HepG2 (cell line): ENCODE measurements around the gene AKAP8L. TPM values are rescaled to one million over a fixed set of nuclear protein-coding genes. Genes with fewer than 3 reads are reported as not detected.

ENCODE experiments used
- BRD4 ChIP-seq: sonication (generic); formaldehyde crosslinking; IDR thresholded peaks from 2 replicates; pipeline ENCODE4 v1.4.0; 2020; ENCODE audit warnings: missing genetic modification reagents
- EP300 ChIP-seq, 3 experiments: sonication (generic) in 1 of 3; formaldehyde crosslinking in 1 of 3; IDR thresholded peaks; 2 replicates each; pipeline versions ENCODE4 v1.5.1 to v1.6.1; 2011 to 2020; ENCODE audit warnings: low read depth in 2 of 3, low read length in 2 of 3, borderline replicate concordance in 1 of 3, improper control_type of control experiment in 1 of 3, mild to moderate bottlenecking in 1 of 3, missing genetic modification reagents in 1 of 3, moderate library complexity in 1 of 3
- GABPB1 ChIP-seq: IDR thresholded peaks from 2 replicates; pipeline ENCODE4 v1.6.1; 2016; ENCODE audit warnings: mild to moderate bottlenecking, missing genetic modification reagents, moderate library complexity, missing compliant biosample characterization
- GATAD1 ChIP-seq: IDR thresholded peaks from 2 replicates; pipeline ENCODE4 v1.6.1; 2016; ENCODE audit warnings: missing genetic modification reagents, missing compliant biosample characterization
- GTF3A ChIP-seq: sonication (generic); formaldehyde crosslinking; conservative IDR thresholded peaks from 2 replicates; pipeline ENCODE4 v1.4.0; 2020; ENCODE audit warnings: mild to moderate bottlenecking, missing genetic modification reagents
- HDAC2 ChIP-seq: sonication (generic); formaldehyde crosslinking; IDR thresholded peaks from 2 replicates; pipeline ENCODE4 v1.4.0; 2020; ENCODE audit warnings: missing genetic modification reagents
- HNRNPUL1 ChIP-seq: fragments of 200-400 bp; formaldehyde crosslinking; IDR thresholded peaks from 2 replicates; pipeline ENCODE4 v1.6.1; 2017; ENCODE audit warnings: low read depth, mild to moderate bottlenecking, low read length, moderate library complexity
- MYNN ChIP-seq: sonication (generic); formaldehyde crosslinking; IDR thresholded peaks from 2 replicates; pipeline ENCODE4 v1.4.0; 2020; ENCODE audit warnings: mild to moderate bottlenecking, low read depth, missing genetic modification reagents
- PCBP2 ChIP-seq: fragments of 200-400 bp; formaldehyde crosslinking; optimal IDR thresholded peaks from 2 replicates; pipeline ENCODE3; 2018; ENCODE audit warnings: low read length, low read depth; ENCODE audit not compliant: poor library complexity, severe bottlenecking
- RBM22 ChIP-seq: fragments of 200-400 bp; formaldehyde crosslinking; optimal IDR thresholded peaks from 2 replicates; pipeline ENCODE3; 2017; ENCODE audit warnings: mild to moderate bottlenecking, low read length, moderate library complexity
- RFXAP ChIP-seq: sonication (generic); formaldehyde crosslinking; IDR thresholded peaks from 2 replicates; pipeline ENCODE4 v1.4.0; 2020; ENCODE audit warnings: missing genetic modification reagents, borderline replicate concordance
- SIN3B ChIP-seq: fragments of 150-350 bp; IDR thresholded peaks from 2 replicates; pipeline ENCODE4 v1.6.1; 2014; ENCODE audit warnings: low read length
- ZFP1 ChIP-seq: IDR thresholded peaks from 2 replicates; pipeline ENCODE4 v1.6.1; 2016
- ZFX ChIP-seq: sonication (generic); formaldehyde crosslinking; IDR thresholded peaks from 2 replicates; pipeline ENCODE4 v1.4.0; 2020; ENCODE audit warnings: mild to moderate bottlenecking, low read depth, missing genetic modification reagents, moderate library complexity
- ZNF274 ChIP-seq: sonication (generic); formaldehyde crosslinking; IDR thresholded peaks from 2 replicates; pipeline ENCODE4 v1.5.1; 2020; ENCODE audit warnings: mild to moderate bottlenecking, missing genetic modification reagents
- ZNF501 ChIP-seq: sonication (generic); formaldehyde crosslinking; IDR thresholded peaks from 2 replicates; pipeline ENCODE4 v1.5.1; 2020; ENCODE audit warnings: mild to moderate bottlenecking, moderate library complexity, missing genetic modification reagents
- ZNF564 ChIP-seq: sonication (generic); formaldehyde crosslinking; IDR thresholded peaks from 2 replicates; pipeline ENCODE4 v1.8.1; 2023; ENCODE audit warnings: mild to moderate bottlenecking, missing genetic modification reagents
- ZNF720 ChIP-seq: sonication (generic); formaldehyde crosslinking; IDR thresholded peaks from 2 replicates; pipeline ENCODE4 v1.4.0; 2020; ENCODE audit warnings: missing genetic modification reagents
- ZNF782 ChIP-seq: sonication (generic); formaldehyde crosslinking; IDR thresholded peaks from 2 replicates; pipeline ENCODE4 v1.4.0; 2020; ENCODE audit warnings: missing genetic modification reagents, mild to moderate bottlenecking, borderline replicate concordance
- polyA plus RNA-seq, 8 experiments: library from polyadenylated mRNA; depleted of rRNA in 3 of 8; stranded (reverse) in 7 of 8; unstranded in 1 of 8; fragments of >200 nt; fragmentation: Illumina TruSeq in 4 of 8; extraction: Trizol in 4 of 8; gene quantifications; 2 replicates each; pipeline versions ENCODE4 v1.2.1 to v1.2.3, GENCODE V29; 2011 to 2016; ENCODE audit warnings: low read depth in 4 of 8, missing spikeins in 1 of 8, mixed read lengths in 1 of 8; ENCODE audit not compliant: insufficient read depth in 1 of 8
- total RNA-seq, 5 experiments: library from RNA; depleted of rRNA; stranded (reverse); fragments of >200 nt; fragmentation: Illumina TruSeq; extraction: Trizol; gene quantifications; 2 replicates each; pipeline ENCODE4 v1.2.3, GENCODE V29; 2016; ENCODE audit warnings: low read depth in 1 of 5
- TF ChIP-seq, protein P1 (sequence below): sonication (generic); formaldehyde crosslinking; IDR thresholded peaks from 2 replicates; pipeline ENCODE4 v1.9.0; 2021; ENCODE audit warnings: missing genetic modification reagents, mild to moderate bottlenecking, borderline replicate concordance
- TF ChIP-seq, protein P2 (sequence below): sonication (generic); formaldehyde crosslinking; IDR thresholded peaks from 2 replicates; pipeline ENCODE4 v1.8.1; 2023; ENCODE audit warnings: mild to moderate bottlenecking, missing genetic modification reagents
- TF ChIP-seq, protein P3 (sequence below): sonication (generic); formaldehyde crosslinking; IDR thresholded peaks from 2 replicates; pipeline ENCODE4 v1.4.0; 2020; ENCODE audit warnings: low read depth, mild to moderate bottlenecking, missing genetic modification reagents
- TF ChIP-seq, protein P4 (sequence below): IDR thresholded peaks from 2 replicates; pipeline ENCODE4 v1.6.1; 2012; ENCODE audit warnings: inconsistent platforms
- TF ChIP-seq, protein P5 (sequence below): sonication (generic); formaldehyde crosslinking; IDR thresholded peaks from 2 replicates; pipeline ENCODE4 v1.8.1; 2022; ENCODE audit warnings: mild to moderate bottlenecking, missing genetic modification reagents

Gene AKAP8L
- total and polyA plus RNA-seq, 2 of the 13 experiments (the other 11 are each of a cell fraction or from before 2014, with no cell fraction given), result 48.2 to 49.6 TPM

DNA sequence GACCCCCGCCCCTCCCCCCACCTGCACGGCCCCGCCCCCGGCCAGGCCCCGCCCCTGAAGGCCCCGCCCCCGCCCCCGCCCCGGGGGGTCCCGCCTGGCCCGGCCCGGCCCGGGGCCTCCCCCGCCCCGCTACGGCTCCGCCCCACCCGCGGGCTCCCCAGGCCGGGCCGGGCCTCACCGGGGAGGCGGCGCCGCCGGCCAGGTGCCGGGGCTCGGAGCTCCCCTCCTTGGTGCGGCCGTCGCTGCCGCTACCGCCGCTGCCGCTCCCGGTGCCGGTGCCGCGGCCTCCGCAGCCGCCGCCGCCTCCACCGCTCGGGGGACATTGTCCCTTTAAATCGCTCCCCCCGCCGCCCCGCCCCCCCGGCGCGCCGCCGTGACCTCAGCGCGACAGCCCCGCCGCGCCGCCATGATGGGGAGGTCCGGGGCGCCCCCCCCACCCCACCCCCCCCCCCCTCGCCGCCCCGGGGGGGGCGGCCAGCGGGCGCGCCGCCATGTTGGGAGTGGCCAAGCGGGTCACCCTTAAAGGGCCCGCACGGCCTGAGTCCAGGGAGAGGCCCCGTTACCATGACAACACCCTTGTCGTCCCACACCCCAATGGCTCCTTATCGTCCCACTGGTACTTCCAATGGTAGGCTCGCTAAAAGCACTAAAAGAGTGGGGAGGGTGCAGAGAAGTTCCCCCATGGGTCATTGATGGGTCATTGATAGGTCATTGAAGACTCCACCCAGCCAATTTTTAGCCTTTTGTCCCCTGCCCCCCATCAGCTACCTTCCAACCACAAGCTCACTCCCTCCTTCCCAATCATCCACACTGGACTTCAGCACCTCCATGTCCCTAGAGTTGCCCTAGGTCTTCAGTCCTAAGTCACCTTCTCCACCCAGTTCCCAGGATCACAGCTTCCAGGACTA is 31.1 kb upstream of the AKAP8L start, which contains the start of gene WIZ (continued):
- no peak for TF ChIP-seq BRD4 (CRISPR knock-in tag)
- TF ChIP-seq EP300 (IDR thresholded peaks at IDR 0.05; ENCODE audit: low read depth in 2 of 2, low read length in 2 of 2), result no peak
- no peak for TF ChIP-seq EP300 (CRISPR knock-in tag; IDR thresholded peaks at IDR 0.05; ENCODE audit: borderline replicate concordance)
- TF ChIP-seq HDAC2, result no peak
- TF ChIP-seq ZNF564 (CRISPR knock-in tag), result no peak
- TF ChIP-seq, protein P1, sequence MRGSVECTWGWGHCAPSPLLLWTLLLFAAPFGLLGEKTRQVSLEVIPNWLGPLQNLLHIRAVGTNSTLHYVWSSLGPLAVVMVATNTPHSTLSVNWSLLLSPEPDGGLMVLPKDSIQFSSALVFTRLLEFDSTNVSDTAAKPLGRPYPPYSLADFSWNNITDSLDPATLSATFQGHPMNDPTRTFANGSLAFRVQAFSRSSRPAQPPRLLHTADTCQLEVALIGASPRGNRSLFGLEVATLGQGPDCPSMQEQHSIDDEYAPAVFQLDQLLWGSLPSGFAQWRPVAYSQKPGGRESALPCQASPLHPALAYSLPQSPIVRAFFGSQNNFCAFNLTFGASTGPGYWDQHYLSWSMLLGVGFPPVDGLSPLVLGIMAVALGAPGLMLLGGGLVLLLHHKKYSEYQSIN, result no peak
- no peak for TF ChIP-seq GATAD1
- TF ChIP-seq SIN3B, result no peak
- no peak for TF ChIP-seq ZFP1 (CRISPR knock-in tag)
- no peak for TF ChIP-seq RFXAP
- TF ChIP-seq HNRNPUL1, result no peak
- TF ChIP-seq, protein P2, sequence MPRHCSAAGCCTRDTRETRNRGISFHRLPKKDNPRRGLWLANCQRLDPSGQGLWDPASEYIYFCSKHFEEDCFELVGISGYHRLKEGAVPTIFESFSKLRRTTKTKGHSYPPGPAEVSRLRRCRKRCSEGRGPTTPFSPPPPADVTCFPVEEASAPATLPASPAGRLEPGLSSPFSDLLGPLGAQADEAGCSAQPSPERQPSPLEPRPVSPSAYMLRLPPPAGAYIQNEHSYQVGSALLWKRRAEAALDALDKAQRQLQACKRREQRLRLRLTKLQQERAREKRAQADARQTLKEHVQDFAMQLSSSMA, result peak; percentile 99
- no peak for TF ChIP-seq ZNF720
- TF ChIP-seq PCBP2, result no peak
- TF ChIP-seq ZNF501 (CRISPR knock-in tag), result no peak
- TF ChIP-seq ZNF274 (CRISPR knock-in tag), result no peak
- TF ChIP-seq ZNF782 (CRISPR knock-in tag), result no peak
- TF ChIP-seq, protein P3, sequence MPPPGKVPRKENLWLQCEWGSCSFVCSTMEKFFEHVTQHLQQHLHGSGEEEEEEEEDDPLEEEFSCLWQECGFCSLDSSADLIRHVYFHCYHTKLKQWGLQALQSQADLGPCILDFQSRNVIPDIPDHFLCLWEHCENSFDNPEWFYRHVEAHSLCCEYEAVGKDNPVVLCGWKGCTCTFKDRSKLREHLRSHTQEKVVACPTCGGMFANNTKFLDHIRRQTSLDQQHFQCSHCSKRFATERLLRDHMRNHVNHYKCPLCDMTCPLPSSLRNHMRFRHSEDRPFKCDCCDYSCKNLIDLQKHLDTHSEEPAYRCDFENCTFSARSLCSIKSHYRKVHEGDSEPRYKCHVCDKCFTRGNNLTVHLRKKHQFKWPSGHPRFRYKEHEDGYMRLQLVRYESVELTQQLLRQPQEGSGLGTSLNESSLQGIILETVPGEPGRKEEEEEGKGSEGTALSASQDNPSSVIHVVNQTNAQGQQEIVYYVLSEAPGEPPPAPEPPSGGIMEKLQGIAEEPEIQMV (CRISPR knock-in tag), result no peak
- TF ChIP-seq, protein P4, sequence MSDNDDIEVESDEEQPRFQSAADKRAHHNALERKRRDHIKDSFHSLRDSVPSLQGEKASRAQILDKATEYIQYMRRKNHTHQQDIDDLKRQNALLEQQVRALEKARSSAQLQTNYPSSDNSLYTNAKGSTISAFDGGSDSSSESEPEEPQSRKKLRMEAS, result 0 out of 2 replicates have a peak, but pooled peaks have one; percentile 48
- no peak for TF ChIP-seq RBM22
- peak; percentile 40; the same call in 1 of the 2 replicates for TF ChIP-seq ZFX (CRISPR knock-in tag)
- no peak for TF ChIP-seq GTF3A (CRISPR knock-in tag)
- peak; percentile 62; the same call in 1 of the 2 replicates for TF ChIP-seq GABPB1
- TF ChIP-seq, protein P5, sequence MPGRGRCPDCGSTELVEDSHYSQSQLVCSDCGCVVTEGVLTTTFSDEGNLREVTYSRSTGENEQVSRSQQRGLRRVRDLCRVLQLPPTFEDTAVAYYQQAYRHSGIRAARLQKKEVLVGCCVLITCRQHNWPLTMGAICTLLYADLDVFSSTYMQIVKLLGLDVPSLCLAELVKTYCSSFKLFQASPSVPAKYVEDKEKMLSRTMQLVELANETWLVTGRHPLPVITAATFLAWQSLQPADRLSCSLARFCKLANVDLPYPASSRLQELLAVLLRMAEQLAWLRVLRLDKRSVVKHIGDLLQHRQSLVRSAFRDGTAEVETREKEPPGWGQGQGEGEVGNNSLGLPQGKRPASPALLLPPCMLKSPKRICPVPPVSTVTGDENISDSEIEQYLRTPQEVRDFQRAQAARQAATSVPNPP (CRISPR knock-in tag), result no peak
- TF ChIP-seq MYNN, result no peak
